H4 (cell line): ENCODE data around the gene FOXL2NB. TPM values are rescaled to one million over a fixed set of nuclear protein-coding genes. Genes with fewer than 3 reads are reported as not detected.
"Not testable (repeated sequence)": the region's sequence is repeated elsewhere in the genome, so short reads cannot be mapped to it uniquely, and the experiment has no call there.

Source experiments
- DNase-seq: peaks from one replicate; pipeline ENCODE4 v3.0.0-alpha.2; 2015; ENCODE audit warnings: low spot score
- total RNA-seq: library from RNA; depleted of rRNA; stranded (reverse); fragments of >200 nt; shearing (Covaris generic); gene quantifications from 2 replicates; pipeline ENCODE4 v1.2.3, GENCODE V29; 2014; rRNA removed

FOXL2NB gene
- total RNA-seq, result 1.9 and 3.4 TPM in 2 replicates

GRCh38 chr3:138946663-138947494, at the start of gene FOXL2NB, which contains the start of gene FOXL2:
FOXL2NB (plus strand) TSS chr3:138947217; CDS start chr3:138947365, 148 bp downstream.
FOXL2 (minus strand) TSS chr3:138947137; CDS start chr3:138946722, 415 bp downstream.
- DNase-seq, result peak; percentile 40

GRCh38 chr3:138898301-138898700, 48.7 kb upstream of the FOXL2NB start:
- peak; percentile 67 for DNase-seq

- no peak for DNase-seq
Observed at GRCh38 chr3:138898708-138899107, 48.3 kb upstream of the FOXL2NB start.

- DNase-seq, result no peak
Observed at GRCh38 chr3:138899351-138899991, 47.5 kb upstream of the FOXL2NB start.

GRCh38 chr3:138901567-138901966, 45.5 kb upstream of the FOXL2NB start:
- DNase-seq, result no peak

- no peak for DNase-seq
Observed at GRCh38 chr3:138902171-138902570, 44.8 kb upstream of the FOXL2NB start.

GRCh38 chr3:138907539-138907938, 39.5 kb upstream of the FOXL2NB start:
- DNase-seq, result no peak

- no peak for DNase-seq
Observed at GRCh38 chr3:138908846-138909245, 38.2 kb upstream of the FOXL2NB start.

- DNase-seq, result no peak
Observed at GRCh38 chr3:138909904-138910303, 37.1 kb upstream of the FOXL2NB start.

GRCh38 chr3:138911621-138912020, 35.4 kb upstream of the FOXL2NB start:
- DNase-seq, result no peak

- no peak for DNase-seq
Observed at GRCh38 chr3:138912237-138912636, 34.8 kb upstream of the FOXL2NB start.

GRCh38 chr3:138913766-138914165, 33.3 kb upstream of the FOXL2NB start:
- no peak for DNase-seq

GRCh38 chr3:138914870-138915502, 32.0 kb upstream of the FOXL2NB start:
- DNase-seq, result peak; percentile 47

- DNase-seq, result peak; percentile 89
Observed at GRCh38 chr3:138915503-138916498, 31.2 kb upstream of the FOXL2NB start.

- no peak for DNase-seq
Observed at GRCh38 chr3:138916824-138917223, 30.2 kb upstream of the FOXL2NB start.

- DNase-seq, result no peak
Observed at GRCh38 chr3:138919325-138919724, 27.7 kb upstream of the FOXL2NB start.

- peak; percentile 88 for DNase-seq
Observed at GRCh38 chr3:138921316-138922292, 25.4 kb upstream of the FOXL2NB start.

GRCh38 chr3:138922400-138922799, 24.6 kb upstream of the FOXL2NB start:
- DNase-seq, result not testable (repeated sequence)

GRCh38 chr3:138923531-138923994, 23.5 kb upstream of the FOXL2NB start:
- peak; percentile 90 for DNase-seq
